SJSA1 (cell line): ENCODE results near the gene ANO6. TPM values are rescaled to one million over a fixed set of nuclear protein-coding genes. Genes with fewer than 3 reads are reported as not detected.
"Not testable (repeated sequence)": the region's sequence is repeated elsewhere in the genome, so short reads cannot be mapped to it uniquely, and the experiment has no call there.

Experiments used
- DNase-seq, 2 experiments: peaks; one replicate each; pipeline ENCODE4 v3.0.0-alpha.2; 2015 to 2020; ENCODE audit warnings: low spot score in 2 of 2, low read depth in 1 of 2
- H3K27ac ChIP-seq: fragments of 250-450 bp; sonication (Bioruptor Pico); 2 replicates; pipeline ENCODE4 v1.5.1; 2020; ENCODE audit warnings: mild to moderate bottlenecking, moderate library complexity
- H3K27me3 ChIP-seq: fragments of 250-450 bp; sonication (Bioruptor Pico); replicated peaks from 2 replicates; pipeline ENCODE4 v1.5.1; 2020; ENCODE audit warnings: mild to moderate bottlenecking, moderate library complexity
- H3K36me3 ChIP-seq: fragments of 250-450 bp; sonication (Bioruptor Pico); 2 replicates; pipeline ENCODE4 v1.5.1; 2020; ENCODE audit warnings: mild to moderate bottlenecking
- H3K4me1 ChIP-seq: fragments of 250-450 bp; sonication (Bioruptor Pico); replicated peaks from 2 replicates; pipeline ENCODE4 v1.6.1; 2021; ENCODE audit warnings: mild to moderate bottlenecking
- H3K4me3 ChIP-seq: fragments of 250-450 bp; sonication (Bioruptor Pico); 2 replicates; pipeline ENCODE4 v1.5.1; 2020; ENCODE audit warnings: mild to moderate bottlenecking
- H3K9me3 ChIP-seq: fragments of 250-450 bp; sonication (Bioruptor Pico); replicated peaks from 2 replicates; pipeline ENCODE4 v1.5.1; 2020; ENCODE audit warnings: mild to moderate bottlenecking
- total RNA-seq: library from RNA; depleted of rRNA; stranded (reverse); fragments of >200 nt; shearing (Covaris generic); gene quantifications from 2 replicates; pipeline ENCODE4 v1.2.3, GENCODE V29; 2014

ANO6 gene
- total RNA-seq, 1 experiment from 2014 or later: 88.8 TPM

GRCh38 chr12:45389426-45389825, 173.5 kb downstream of the ANO6 start:
- H3K4me3 ChIP-seq: no peak overlapping the region
- H3K27me3 ChIP-seq: no peaks in the 10 kb centered on the region
- H3K9me3 ChIP-seq: no peaks in the 10 kb centered on the region
- H3K27ac ChIP-seq: no peak overlapping the region
- DNase-seq: no peak
- peaks cover 61% of the 10 kb centered on the region for H3K36me3 ChIP-seq
- no peaks in the 10 kb centered on the region for H3K4me1 ChIP-seq

DNA sequence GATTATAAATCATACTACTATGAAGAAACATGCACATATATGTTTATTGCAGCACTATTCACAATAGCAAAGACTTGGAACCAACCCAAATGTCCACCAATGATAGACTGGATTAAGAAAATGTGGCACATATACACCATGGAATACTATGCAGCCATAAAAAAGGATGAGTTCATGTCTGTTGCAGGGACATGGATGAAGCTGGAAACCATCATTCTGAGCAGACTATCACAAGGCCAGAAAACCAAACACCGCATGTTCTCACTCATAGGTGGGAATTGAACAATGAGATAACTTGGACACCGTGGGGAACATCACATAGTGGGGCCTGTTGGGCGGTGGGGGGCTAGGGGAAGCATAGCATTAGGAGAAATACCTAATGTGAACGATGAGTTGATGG, 181.6 kb downstream of the ANO6 start:
- H3K4me3 ChIP-seq, H3K4me1 ChIP-seq, H3K27ac ChIP-seq, H3K9me3 ChIP-seq, DNase-seq, H3K27me3 ChIP-seq: not testable (repeated sequence)
- H3K36me3 ChIP-seq: peaks cover 33% of the 10 kb centered on the region

DNA sequence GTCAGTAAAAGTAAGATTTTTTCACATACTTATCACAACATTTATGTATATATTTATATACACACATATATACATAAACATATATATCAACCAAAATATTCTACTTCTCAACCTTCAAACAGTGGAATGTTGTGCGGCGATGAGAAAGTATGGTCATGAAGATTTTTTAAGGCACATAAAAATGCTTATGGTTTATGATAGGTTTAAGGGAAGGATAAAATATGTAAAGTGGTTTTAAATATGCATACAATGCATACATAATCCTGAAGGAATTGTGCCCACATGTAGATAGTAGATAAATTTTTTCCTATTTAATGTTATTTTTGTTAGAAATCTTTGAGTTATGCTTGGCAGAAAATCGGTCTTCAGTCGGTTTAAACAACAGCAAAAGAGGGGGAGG, 182.7 kb downstream of the ANO6 start:
- Histone ChIP-seq H3K27me3 (no peaks in the 10 kb centered on the region), H3K4me3 (no peak overlapping the region), H3K4me1 (no peaks in the 10 kb centered on the region)

GRCh38 chr12:45400991-45401390, 185.1 kb downstream of the ANO6 start:
- Histone ChIP-seq H3K9me3 (no peaks in the 10 kb centered on the region), H3K36me3 (peaks cover 49% of the 10 kb centered on the region), H3K4me1 (no peaks in the 10 kb centered on the region), H3K27me3 (no peaks in the 10 kb centered on the region), H3K27ac (no peak overlapping the region), H3K4me3 (no peak overlapping the region)
- DNase-seq: no peak

More for the DNA sequence above, 182.7 kb downstream of the ANO6 start:
- no peaks in the 10 kb centered on the region for H3K9me3 ChIP-seq
- H3K36me3 ChIP-seq: peaks cover 35% of the 10 kb centered on the region
- DNase-seq: no peak
- H3K27ac ChIP-seq: no peak overlapping the region

DNA sequence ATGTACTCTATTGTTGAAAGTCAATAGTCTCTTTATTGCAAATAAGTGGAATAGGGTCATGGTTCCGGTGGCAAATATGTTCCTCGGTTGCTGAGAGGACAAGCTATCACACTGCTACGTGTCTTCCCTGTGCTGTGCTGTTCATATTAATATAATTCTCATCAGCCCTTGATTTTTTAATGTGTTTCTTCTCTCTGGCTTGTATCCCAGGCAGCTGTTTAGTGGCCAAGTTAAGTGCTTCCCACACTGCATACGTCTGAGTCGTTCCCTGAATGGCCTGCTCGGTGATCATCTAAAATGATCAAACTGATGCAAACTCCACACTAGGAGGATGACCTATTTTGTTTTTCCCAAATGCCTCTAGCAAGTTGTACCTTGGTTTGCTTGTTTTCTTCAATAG, 186.4 kb downstream of the ANO6 start:
- H3K27me3 ChIP-seq: no peaks in the 10 kb centered on the region
- no peak overlapping the region for H3K4me3 ChIP-seq
- H3K4me1 ChIP-seq: 0 out of 2 replicates have a peak, but pooled peaks cover 6% of the 10 kb centered on the region
- H3K36me3 ChIP-seq: peaks cover 49% of the 10 kb centered on the region
- no peaks in the 10 kb centered on the region for H3K9me3 ChIP-seq
- no peak for DNase-seq
- no peak overlapping the region for H3K27ac ChIP-seq

DNA sequence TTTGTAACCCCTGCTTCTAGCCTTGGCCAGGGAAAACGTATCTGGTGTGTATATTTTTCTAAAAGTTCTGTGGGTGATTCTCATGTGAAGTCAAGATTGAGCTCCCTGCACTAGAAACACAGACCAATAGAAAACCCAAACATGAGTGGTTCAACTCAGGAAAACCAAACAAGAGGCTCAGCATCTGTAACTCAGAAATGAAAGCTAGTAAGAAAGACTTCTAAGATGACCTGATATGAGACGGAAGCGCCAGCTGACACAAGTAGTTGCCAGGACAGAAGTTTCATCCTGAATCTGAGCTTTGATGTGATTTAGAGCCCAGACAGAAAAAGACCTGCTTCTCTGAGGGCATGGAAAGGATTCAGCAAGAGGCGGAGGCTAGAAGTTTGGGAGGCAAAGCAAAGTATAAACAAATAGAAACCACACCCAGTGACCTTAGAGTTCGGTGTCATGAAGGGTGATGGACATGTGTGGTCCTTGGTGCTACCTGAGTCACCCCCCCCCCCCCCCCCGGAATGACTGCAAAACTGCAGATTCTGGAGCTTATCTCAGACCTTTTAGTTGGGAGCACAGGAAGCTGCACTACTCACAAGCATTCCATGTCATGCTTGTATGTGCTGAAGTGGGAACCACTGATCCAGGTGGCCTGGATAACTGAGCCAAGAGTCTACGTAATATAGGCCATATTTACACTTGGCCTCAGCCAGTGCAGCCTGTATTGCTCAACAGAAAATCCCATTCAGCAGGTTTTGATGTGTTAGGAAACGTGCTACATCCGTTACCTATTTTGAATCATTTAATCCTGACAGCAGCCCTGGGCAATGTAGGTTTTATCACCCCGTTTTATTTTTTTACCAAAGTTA, 191.3 kb downstream of the ANO6 start:
- DNase-seq: peak in 1 of 2 experiments; percentile 9
- Histone ChIP-seq H3K27ac (no peak overlapping the region), H3K9me3 (no peaks in the 10 kb centered on the region), H3K4me3 (no peak overlapping the region), H3K4me1 (0 out of 2 replicates have a peak, but pooled peaks cover 8% of the 10 kb centered on the region), H3K36me3 (peaks cover 67% of the 10 kb centered on the region), H3K27me3 (no peaks in the 10 kb centered on the region)

DNA sequence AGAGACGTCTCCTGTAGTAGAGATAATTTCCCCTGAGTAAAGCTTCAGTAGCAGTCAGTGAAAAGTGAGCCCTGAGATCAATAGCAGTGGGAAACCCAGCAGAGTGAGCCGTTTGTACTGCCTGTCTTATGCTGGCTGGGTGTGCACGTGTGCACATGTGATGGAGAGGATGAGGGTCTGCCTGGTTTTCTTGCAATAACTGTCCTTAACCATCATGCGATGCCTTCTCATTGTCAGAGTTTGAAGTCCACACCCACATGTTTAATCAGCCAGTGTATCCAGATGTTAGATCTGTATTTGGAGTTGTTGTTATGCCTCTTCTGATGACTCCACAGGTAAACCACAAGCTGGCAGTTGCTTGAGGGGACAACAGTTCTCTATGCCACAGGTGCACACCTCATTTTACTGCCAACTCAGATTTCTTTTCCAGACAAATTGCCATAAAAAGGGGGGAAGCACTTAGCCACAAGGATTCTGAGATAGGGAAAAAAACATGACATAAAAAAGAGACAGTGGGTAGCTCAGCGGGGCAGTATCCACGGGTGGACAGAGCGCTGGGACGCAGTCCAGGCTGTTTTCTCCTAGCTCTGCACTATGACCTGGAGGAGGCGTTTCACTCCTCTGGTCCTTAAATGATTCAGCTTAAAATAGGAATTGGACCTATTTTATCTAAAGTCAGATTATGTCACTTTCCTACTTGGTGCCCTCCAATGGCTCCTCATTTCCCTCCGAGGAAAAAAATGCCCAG, 192.3 kb downstream of the ANO6 start:
- Histone ChIP-seq H3K4me1 (0 out of 2 replicates have a peak, but pooled peaks cover 8% of the 10 kb centered on the region), H3K9me3 (no peaks in the 10 kb centered on the region), H3K27ac (no peak overlapping the region), H3K27me3 (no peaks in the 10 kb centered on the region), H3K4me3 (no peak overlapping the region), H3K36me3 (peaks cover 67% of the 10 kb centered on the region)
- no peak for DNase-seq

GRCh38 chr12:45408729-45409114, 192.8 kb downstream of the ANO6 start:
- Histone ChIP-seq H3K36me3 (peaks cover 64% of the 10 kb centered on the region), H3K9me3 (no peaks in the 10 kb centered on the region), H3K4me1 (0 out of 2 replicates have a peak, but pooled peaks cover 8% of the 10 kb centered on the region), H3K27me3 (no peaks in the 10 kb centered on the region), H3K4me3 (no peak overlapping the region), H3K27ac (no peak overlapping the region)
- DNase-seq: no peak

- H3K9me3 ChIP-seq: no peaks in the 10 kb centered on the region
- peaks cover 62% of the 10 kb centered on the region for H3K36me3 ChIP-seq
- no peak overlapping the region for H3K4me3 ChIP-seq
- H3K27ac ChIP-seq: no peak overlapping the region
- no peaks in the 10 kb centered on the region for H3K27me3 ChIP-seq
- DNase-seq: no peak
- peaks cover 10% of the 10 kb centered on the region; the same call in 1 of the 2 replicates for H3K4me1 ChIP-seq
These were observed 194.1 kb downstream of the ANO6 start for GRCh38 chr12:45409966-45410365.

- H3K27ac ChIP-seq: no peak overlapping the region
- no peaks in the 10 kb centered on the region for H3K9me3 ChIP-seq
- no peak overlapping the region for H3K4me3 ChIP-seq
- H3K4me1 ChIP-seq: peaks cover 18% of the 10 kb centered on the region
- DNase-seq: no peak
- peaks cover 67% of the 10 kb centered on the region for H3K36me3 ChIP-seq
- H3K27me3 ChIP-seq: no peaks in the 10 kb centered on the region
These were observed 195.7 kb downstream of the ANO6 start for GRCh38 chr12:45411626-45412025.

- Histone ChIP-seq H3K27ac (peak overlapping the region; percentile 36), H3K27me3 (no peaks in the 10 kb centered on the region), H3K9me3 (no peaks in the 10 kb centered on the region), H3K36me3 (peaks cover 72% of the 10 kb centered on the region), H3K4me3 (no peak overlapping the region), H3K4me1 (peaks cover 10% of the 10 kb centered on the region)
- peak; percentile 84 to 94 for DNase-seq
These were observed 199.5 kb downstream of the ANO6 start for GRCh38 chr12:45415393-45415817.

- DNase-seq: no peak
- Histone ChIP-seq H3K4me3 (no peak overlapping the region), H3K9me3 (no peaks in the 10 kb centered on the region), H3K27me3 (no peaks in the 10 kb centered on the region), H3K36me3 (peaks cover 70% of the 10 kb centered on the region), H3K27ac (no peak overlapping the region), H3K4me1 (peaks cover 10% of the 10 kb centered on the region)
These were observed 200.2 kb downstream of the ANO6 start for GRCh38 chr12:45416126-45416525.

GRCh38 chr12:45418520-45418919, 202.6 kb downstream of the ANO6 start:
- H3K27ac ChIP-seq: no peak overlapping the region
- H3K9me3 ChIP-seq: no peaks in the 10 kb centered on the region
- no peak overlapping the region for H3K4me3 ChIP-seq
- H3K36me3 ChIP-seq: peaks cover 62% of the 10 kb centered on the region
- H3K27me3 ChIP-seq: no peaks in the 10 kb centered on the region
- H3K4me1 ChIP-seq: peaks cover 10% of the 10 kb centered on the region
- DNase-seq: no peak

DNA sequence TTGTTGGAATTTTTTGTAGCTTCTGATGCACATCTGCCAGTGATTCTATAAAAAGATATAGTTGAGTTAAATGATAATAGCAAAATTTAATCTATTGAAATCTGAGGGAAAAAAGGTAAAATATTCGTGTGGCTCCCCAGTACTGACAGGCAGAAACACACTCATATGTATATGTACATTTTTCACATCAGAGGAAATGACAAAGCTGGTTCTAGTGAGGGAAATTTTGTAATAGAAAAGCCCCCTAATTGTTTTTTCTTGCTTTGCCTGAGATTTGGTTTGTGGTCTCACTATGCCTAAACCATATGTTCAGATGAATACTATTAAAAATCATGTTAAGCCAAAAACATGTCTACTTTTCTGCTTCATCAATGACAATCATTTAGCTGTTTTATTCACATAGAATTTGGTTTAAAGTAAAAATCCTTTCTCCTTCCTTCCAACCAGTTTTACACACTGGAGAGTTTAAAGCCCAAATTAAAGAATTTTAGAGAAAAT, 203.5 kb downstream of the ANO6 start:
- Histone ChIP-seq H3K4me3 (no peak overlapping the region), H3K27ac (no peak overlapping the region), H3K9me3 (no peaks in the 10 kb centered on the region), H3K4me1 (peaks cover 10% of the 10 kb centered on the region), H3K27me3 (no peaks in the 10 kb centered on the region), H3K36me3 (peaks cover 56% of the 10 kb centered on the region)
- no peak for DNase-seq
